Smooth muscle cell (in vitro differentiated cells): ENCODE results near the gene MMD. TPM values are rescaled to one million over a fixed set of nuclear protein-coding genes. Genes with fewer than 3 reads are reported as not detected.
"Not testable (repeated sequence)": the region's sequence is repeated elsewhere in the genome, so short reads cannot be mapped to it uniquely, and the experiment has no call there.

Experiments used
- DNase-seq: peaks from one replicate; lab custom pipeline; 2025; ENCODE audit not compliant: unreplicated experiment; lab: John Stamatoyannopoulos, UW
- H2AFZ ChIP-seq: fragments of 200-600 bp; sonication (generic); 2 replicates; pipeline ENCODE4 v1.6.0; 2016; ENCODE audit warnings: antibody characterized with exemption, low read depth, mild to moderate bottlenecking
- H3F3A ChIP-seq: fragments of 200-600 bp; sonication (generic); 2 replicates; pipeline ENCODE4 v1.6.0; 2017; ENCODE audit warnings: antibody characterized with exemption, low read depth
- H3K27ac ChIP-seq: fragments of 200-600 bp; sonication (generic); 2 replicates; pipeline ENCODE4 v1.5.1; 2016; ENCODE audit warnings: low read depth, mild to moderate bottlenecking
- H3K27me3 ChIP-seq: fragments of 200-600 bp; sonication (generic); 2 replicates; pipeline ENCODE4 v1.6.1; 2016; ENCODE audit warnings: low read depth, mild to moderate bottlenecking
- H3K36me3 ChIP-seq: fragments of 200-600 bp; sonication (generic); 2 replicates; pipeline ENCODE4 v1.5.1; 2016; ENCODE audit warnings: low read depth
- H3K4me1 ChIP-seq: fragments of 200-600 bp; sonication (generic); 2 replicates; pipeline ENCODE4 v1.5.1; 2016; ENCODE audit warnings: low read depth
- H3K4me2 ChIP-seq: fragments of 200-600 bp; sonication (generic); 2 replicates; pipeline ENCODE4 v1.6.0; 2016; ENCODE audit warnings: mild to moderate bottlenecking
- H3K4me3 ChIP-seq: fragments of 200-600 bp; sonication (generic); 2 replicates; pipeline ENCODE4 v1.5.1; 2016; ENCODE audit warnings: mild to moderate bottlenecking
- H3K79me2 ChIP-seq: fragments of 200-600 bp; sonication (generic); 2 replicates; pipeline ENCODE4 v1.6.0; 2016; ENCODE audit warnings: low read depth, mild to moderate bottlenecking
- H3K9ac ChIP-seq: fragments of 200-600 bp; sonication (generic); 2 replicates; pipeline ENCODE4 v1.6.0; 2016; ENCODE audit warnings: low read depth
- H3K9me3 ChIP-seq: fragments of 200-600 bp; sonication (generic); replicated peaks from 2 replicates; pipeline ENCODE4 v1.5.1; 2016; ENCODE audit warnings: low read depth
- H4K20me1 ChIP-seq: fragments of 200-600 bp; sonication (generic); 2 replicates; pipeline ENCODE4 v1.6.0; 2016; ENCODE audit warnings: low read depth
- CTCF ChIP-seq: fragments of 200-600 bp; sonication (generic); IDR thresholded peaks from 2 replicates; pipeline ENCODE4 v1.5.1; 2017; ENCODE audit warnings: borderline replicate concordance, mild to moderate bottlenecking, antibody characterized with exemption; ENCODE audit not compliant: insufficient read depth, poor library complexity, severe bottlenecking
- WGBS: methylation state at CpG from one replicate; pipeline ENCODE4 v1.1.7; 2016; ENCODE audit warnings: low lambda C conversion rate; 5-methylcytosine and 5-hydroxymethylcytosine counted together
- polyA plus RNA-seq: library from polyadenylated mRNA; unstranded; fragments of >200 nt; fragmentation: Nextera tagmentation; extraction: Ambion mirVana; gene quantifications from 2 replicates; pipeline ENCODE4 v1.2.1, GENCODE V29; 2016
- total RNA-seq: library from RNA; depleted of rRNA; stranded (reverse); fragments of >200 nt; gene quantifications from 2 replicates; pipeline ENCODE4 v1.2.3, GENCODE V29; 2014

The MMD gene
- total and polyA plus RNA-seq, 2 experiments from 2014 or later: 18.0 to 19.6 TPM

DNA sequence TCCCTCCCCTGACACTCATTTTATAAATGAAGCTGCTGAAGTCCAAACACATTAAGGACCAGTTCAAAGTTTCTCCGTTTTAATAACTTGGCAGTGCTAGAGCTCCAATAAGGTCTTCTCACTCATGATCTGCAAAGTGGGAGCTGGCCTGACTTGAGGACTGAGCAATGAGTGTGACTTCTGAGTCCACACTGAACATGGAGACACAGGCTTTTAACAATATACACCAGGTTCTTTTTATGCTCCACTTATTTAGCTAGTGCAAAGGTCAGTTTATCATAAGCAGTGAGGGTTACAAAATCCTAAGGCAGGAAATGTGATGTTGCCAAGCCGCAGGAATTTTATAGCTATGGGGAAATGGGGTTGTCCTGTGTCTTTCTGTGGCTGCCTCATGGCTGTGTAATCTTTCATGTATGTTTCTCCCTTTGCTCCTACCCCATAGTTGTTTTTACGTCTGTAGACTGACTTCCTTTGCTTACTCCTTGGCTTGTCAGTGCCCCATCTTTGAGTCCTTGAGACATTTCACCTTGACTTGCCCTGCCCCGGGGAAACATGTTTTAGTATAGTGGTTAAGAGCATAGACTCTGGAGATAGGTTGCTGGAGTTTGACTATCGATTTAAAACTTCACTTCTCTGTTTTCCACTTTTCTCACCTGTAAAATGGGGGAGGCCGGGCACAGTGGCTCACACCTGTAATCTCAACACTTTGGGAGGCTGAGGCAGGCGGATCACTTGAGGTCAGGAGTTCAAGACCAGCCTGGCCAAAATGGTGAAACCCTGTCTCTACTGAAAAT is 12.2 kb upstream of the MMD start:
- H3K9ac ChIP-seq: peak overlapping the region; percentile 31
- peak overlapping the region; percentile 66 for H3K4me2 ChIP-seq
- no peaks in the 10 kb centered on the region for H3K9me3 ChIP-seq
- H4K20me1 ChIP-seq: no peaks in the 10 kb centered on the region
- H3F3A ChIP-seq: peaks cover 8% of the 10 kb centered on the region
- WGBS: 51% methylated on average over 7 of the region's 7 CpGs
- H3K27ac ChIP-seq: peak overlapping the region; percentile 86
- H3K4me1 ChIP-seq: peaks cover 15% of the 10 kb centered on the region
- H3K27me3 ChIP-seq: no peaks in the 10 kb centered on the region
- no peak overlapping the region for H3K4me3 ChIP-seq
- H3K79me2 ChIP-seq: no peaks in the 10 kb centered on the region
- no peak for DNase-seq
- TF ChIP-seq CTCF: no peak
- H3K36me3 ChIP-seq: no peaks in the 10 kb centered on the region
- H2AFZ ChIP-seq: no peak overlapping the region

DNA sequence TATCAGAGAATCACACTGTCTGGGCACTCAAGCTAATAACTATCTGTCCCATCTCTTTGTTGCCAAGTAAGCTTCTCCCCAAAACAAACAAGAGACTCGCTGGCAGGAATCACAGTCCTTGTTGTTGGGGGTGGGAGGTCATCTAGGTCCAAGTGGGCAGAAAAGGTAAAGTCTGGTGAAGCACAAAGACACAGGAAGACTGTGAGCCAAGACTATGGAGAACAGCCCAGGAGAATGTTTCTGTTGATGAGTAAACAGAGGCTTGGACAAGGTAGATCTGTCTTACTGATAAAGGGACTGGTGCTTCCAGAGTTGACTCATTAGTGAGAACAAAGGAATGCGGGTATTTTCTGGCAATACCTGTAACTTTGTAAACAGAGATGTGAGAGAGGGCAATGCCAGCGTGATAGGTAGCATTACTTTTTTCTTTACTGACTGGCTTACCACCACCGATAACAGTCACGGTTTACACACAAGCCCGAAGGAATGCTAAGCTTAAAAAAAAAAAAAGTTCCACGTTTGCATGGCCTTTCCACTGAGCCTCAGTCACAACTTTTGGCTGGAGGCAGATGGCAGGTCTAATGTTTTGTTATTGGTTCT is 11.5 kb upstream of the MMD start:
- Histone ChIP-seq H3K79me2 (no peaks in the 10 kb centered on the region), H4K20me1 (no peaks in the 10 kb centered on the region), H3F3A (peaks cover 8% of the 10 kb centered on the region), H3K4me2 (peak overlapping the region; percentile 66), H3K9me3 (no peaks in the 10 kb centered on the region), H3K4me3 (no peak overlapping the region), H3K4me1 (peaks cover 15% of the 10 kb centered on the region), H3K36me3 (no peaks in the 10 kb centered on the region), H3K27ac (peak overlapping the region; percentile 86), H3K27me3 (no peaks in the 10 kb centered on the region), H3K9ac (peak overlapping the region; percentile 31), H2AFZ (no peak overlapping the region)
- WGBS: 24% methylated on average over 7 of the region's 7 CpGs
- TF ChIP-seq CTCF: no peak
- DNase-seq: no peak

GRCh38 chr17:55432358-55433028 is 10.9 kb upstream of the MMD start:
- peak overlapping the region; percentile 66 for H3K4me2 ChIP-seq
- peak overlapping the region; percentile 86 for H3K27ac ChIP-seq
- no peak overlapping the region for H2AFZ ChIP-seq
- TF ChIP-seq CTCF: no peak
- H3K27me3 ChIP-seq: no peaks in the 10 kb centered on the region
- H3K9ac ChIP-seq: no peak overlapping the region
- H3F3A ChIP-seq: peaks cover 8% of the 10 kb centered on the region
- H3K36me3 ChIP-seq: no peaks in the 10 kb centered on the region
- peaks cover 15% of the 10 kb centered on the region for H3K4me1 ChIP-seq
- no peaks in the 10 kb centered on the region for H3K9me3 ChIP-seq
- H3K4me3 ChIP-seq: no peak overlapping the region
- DNase-seq: no peak
- H4K20me1 ChIP-seq: no peaks in the 10 kb centered on the region
- 81% methylated on average over 4 of the region's 4 CpGs for WGBS
- no peaks in the 10 kb centered on the region for H3K79me2 ChIP-seq

DNA sequence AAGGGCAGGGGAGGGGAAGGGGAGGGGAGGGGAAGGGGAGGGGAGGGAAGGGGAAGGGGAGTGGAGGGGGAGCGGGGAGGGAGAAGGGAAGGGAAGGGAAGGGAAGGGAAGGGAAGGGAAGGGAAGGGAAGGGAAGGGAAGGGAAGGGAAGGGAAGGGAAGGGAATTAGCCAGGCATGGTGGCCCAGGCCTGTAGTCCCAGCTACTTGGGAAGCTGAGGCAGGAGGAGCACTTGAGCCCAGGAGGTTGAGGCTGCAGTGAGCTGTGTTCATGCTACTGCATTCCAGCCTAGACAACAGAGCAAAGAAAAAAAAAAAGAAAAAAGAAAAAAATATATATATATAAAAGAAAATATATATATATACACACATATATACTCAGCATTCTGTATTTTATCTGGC is 10.3 kb upstream of the MMD start:
- H3K4me1 ChIP-seq: peaks cover 10% of the 10 kb centered on the region
- not testable (repeated sequence) for H3K79me2 ChIP-seq, H3K27me3 ChIP-seq, H3K4me3 ChIP-seq, H3K9ac ChIP-seq, H3K9me3 ChIP-seq, H3K36me3 ChIP-seq, H3K27ac ChIP-seq, H4K20me1 ChIP-seq, H2AFZ ChIP-seq, H3F3A ChIP-seq, DNase-seq
- no CpG with 5 or more reads among the region's 1 CpG for WGBS
- peak overlapping the region; percentile 66 for H3K4me2 ChIP-seq
